GM19324 (cell line): ENCODE data around the gene MBD6.
"Not testable (repeated sequence)": the region's sequence is repeated elsewhere in the genome, so short reads cannot be mapped to it uniquely, and the experiment has no call there.

Experiments used
- ATAC-seq: cut with Tn5 transposase; IDR thresholded peaks from one replicate; pipeline ENCODE4 v1.9.1; 2021; ENCODE audit warnings: mild to moderate bottlenecking, moderate library complexity; ENCODE audit not compliant: unreplicated experiment, low FRiP score

The MBD6 gene

DNA sequence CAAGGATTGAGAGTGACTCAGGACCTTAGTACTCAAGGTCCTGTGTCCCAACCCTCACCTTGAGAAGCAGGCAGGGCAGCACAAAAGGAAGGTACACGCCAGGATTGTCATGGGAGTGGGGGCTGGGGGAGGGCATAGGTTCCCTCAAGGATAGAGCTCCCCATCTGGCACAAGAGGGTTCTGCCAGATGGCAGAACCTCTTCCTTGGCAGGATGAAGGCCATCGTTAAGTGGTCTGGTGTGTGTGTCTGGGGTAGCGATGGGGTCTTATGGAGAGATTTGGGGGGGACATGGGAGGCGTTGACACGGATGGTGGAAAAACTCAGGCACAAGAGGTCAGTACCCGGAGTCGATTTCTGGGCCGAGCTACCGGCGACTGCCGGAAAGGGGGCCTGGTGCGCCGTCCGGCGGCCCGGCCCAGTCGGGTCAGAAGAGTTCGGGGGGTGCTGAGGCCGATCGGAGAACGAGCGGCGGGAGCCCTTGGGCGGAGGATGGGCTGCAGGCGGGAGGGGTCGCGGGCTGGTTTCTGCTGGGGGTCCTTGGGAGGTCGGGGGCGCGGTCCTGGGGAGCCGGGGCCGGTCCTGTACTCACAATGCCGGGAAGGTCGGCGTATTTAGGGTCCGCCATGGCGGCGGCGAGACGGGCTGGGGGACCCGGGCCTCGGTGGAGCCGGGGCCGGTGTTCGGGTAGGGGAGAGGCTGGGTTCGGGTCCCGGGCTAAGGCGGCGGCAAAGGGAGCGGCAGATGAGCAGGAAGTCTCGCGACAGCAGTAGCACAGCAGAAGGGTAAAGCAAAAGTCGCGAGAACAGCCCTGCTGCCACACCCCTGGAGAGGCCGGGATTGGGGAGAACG, 24.0 kb downstream of the MBD6 start, which contains the start of gene DCTN2:
TSS of gene DCTN2 (minus strand) at position 755 of the 850 bp plus-strand sequence. CDS start at position 626, 129 bp downstream.
- ATAC-seq: peak; percentile 97

GRCh38 chr12:57547288-57548012, 24.8 kb downstream of the MBD6 start:
- no peak for ATAC-seq

DNA sequence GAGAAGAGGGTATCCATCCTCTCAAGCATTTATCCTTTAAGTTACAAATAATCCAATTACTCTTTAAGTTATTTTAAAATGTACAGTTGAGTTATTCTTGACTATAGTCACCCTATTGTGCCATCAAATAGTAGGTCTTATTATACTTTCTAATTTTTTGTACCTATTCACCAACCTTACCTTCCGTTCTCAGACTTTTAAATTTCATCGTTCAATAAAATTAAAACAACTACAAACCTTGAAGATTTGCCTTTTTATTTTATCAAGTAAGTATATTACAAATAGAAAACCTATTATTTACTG, 25.3 kb downstream of the MBD6 start:
- ATAC-seq: no peak

- no peak for ATAC-seq
Measured at GRCh38 chr12:57548488-57548887, 25.9 kb downstream of the MBD6 start.

DNA sequence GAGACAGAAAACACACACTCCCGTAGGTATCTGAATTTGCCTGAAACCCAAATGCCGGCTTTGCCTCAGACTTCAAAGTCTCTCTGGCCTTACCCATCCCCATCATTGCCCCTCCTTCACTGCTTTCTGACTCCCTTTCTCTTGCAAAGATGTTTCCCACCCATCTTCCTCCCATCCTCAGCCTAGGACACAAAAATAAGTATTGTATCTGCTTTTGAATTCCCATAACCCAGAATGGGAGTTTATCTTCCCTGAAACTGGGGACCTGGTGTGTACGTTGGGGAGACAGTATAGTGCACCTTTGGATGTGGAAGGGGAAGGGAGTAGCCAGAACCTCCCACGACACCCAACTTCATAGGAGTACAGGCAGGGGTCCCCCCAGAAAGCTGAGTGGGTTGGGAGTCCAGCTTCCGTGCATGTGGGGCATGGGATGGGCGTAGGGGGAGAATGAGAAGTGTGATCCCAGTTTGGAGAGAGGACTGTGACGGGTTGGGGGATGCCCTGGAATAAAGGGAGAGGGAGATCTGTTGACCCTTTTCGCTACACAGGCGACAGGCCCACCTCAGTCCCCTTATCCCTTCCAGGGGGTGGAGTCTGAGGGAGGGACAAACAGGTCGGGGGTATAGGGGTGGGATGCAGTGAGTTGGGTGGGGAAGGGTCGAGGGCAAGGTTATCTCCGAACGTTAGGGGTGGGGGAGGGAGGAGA, 26.7 kb downstream of the MBD6 start:
- no peak for ATAC-seq

- no peak for ATAC-seq
Measured at GRCh38 chr12:57549909-57550640, 27.5 kb downstream of the MBD6 start, which contains the start of gene KIF5A. Gene KIF5A, plus strand, starts transcription at chr12:57550044. Its CDS starts 228 bp downstream, at chr12:57550272.

GRCh38 chr12:57550641-57551549, 28.3 kb downstream of the MBD6 start:
- no peak for ATAC-seq

DNA sequence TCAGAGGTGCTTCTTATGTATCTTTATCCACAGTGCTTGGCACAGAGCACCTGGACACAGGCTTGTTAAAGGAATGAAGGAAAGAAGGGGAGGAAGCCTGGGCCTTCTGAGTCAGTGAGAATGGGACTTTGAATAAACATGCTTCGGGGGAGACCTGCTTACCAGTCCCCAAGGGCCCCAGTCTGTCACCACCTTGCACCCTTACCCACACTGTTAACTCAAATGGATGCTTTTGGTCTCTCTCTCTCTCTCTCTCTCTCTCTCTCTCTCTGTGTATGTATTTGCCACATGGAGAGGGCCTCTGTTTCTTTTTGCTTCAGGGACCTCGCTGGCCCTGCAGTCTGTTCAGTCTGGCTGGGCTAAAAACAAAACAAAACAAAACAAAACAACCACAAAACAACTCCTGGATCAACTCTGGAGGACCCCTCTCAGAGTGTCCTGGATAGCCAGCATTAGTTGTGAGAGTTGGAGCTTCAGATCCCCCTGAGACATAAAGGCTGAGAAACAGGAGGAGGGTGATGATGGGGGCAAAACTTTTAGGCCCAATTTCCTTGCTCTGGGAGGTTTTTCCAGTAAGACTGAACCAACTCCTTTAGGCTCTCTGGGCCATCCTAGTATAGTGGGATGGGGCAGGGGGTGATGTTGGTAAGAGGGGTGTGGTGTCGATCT, 29.1 kb downstream of the MBD6 start:
- ATAC-seq: no peak

GRCh38 chr12:57552306-57552651, 29.7 kb downstream of the MBD6 start:
- no peak for ATAC-seq

- no peak for ATAC-seq
Measured at GRCh38 chr12:57552835-57553313, 30.2 kb downstream of the MBD6 start.

DNA sequence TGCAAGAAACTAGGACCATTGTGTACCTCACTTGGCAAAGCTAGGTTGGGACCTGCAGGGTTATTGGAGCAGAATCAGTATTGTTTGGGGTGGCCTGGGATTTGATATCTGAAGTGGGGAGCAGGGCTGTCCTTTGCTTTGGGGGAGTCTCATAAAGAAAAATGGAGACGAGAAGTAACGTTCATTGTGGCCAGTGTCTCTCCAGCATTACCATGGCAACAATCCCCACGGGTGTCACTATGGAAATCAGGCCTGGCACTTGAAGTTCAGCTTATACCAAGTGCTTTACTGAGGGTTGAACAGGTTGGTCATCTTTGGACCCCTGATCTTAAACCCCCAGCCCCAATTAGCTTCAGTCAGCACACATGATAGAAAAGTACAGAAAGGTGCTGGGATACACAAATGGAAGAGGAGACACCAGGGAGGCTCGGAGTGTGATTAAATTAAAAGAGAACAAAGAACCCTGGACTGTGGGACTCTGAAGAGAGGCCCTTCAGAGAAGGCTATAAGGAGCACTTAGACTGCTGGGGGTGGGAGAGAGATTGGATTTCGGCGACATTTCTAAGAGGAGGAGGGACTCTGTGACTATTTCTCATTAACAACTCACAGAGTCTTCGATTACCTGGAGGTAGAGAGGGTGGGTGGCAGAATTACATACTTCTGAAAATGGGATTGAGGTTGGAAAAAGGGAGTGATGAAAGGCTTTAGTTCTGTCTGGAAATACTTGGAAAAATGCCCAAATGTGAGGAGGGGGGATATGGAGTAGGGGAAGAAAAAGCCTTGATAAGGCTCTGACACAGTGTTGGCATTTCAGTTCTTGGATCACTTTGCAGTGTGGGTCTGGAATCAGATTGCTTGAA, 30.9 kb downstream of the MBD6 start:
- no peak for ATAC-seq

- no peak for ATAC-seq
Measured at GRCh38 chr12:57554453-57554852, 31.8 kb downstream of the MBD6 start.

- ATAC-seq: no peak
Measured at GRCh38 chr12:57554897-57555296, 32.3 kb downstream of the MBD6 start.

- no peak for ATAC-seq
Measured at GRCh38 chr12:57558864-57559263, 36.2 kb downstream of the MBD6 start.

GRCh38 chr12:57560516-57560915, 37.9 kb downstream of the MBD6 start:
- no peak for ATAC-seq

GRCh38 chr12:57561117-57561516, 38.5 kb downstream of the MBD6 start:
- ATAC-seq: not testable (repeated sequence)

DNA sequence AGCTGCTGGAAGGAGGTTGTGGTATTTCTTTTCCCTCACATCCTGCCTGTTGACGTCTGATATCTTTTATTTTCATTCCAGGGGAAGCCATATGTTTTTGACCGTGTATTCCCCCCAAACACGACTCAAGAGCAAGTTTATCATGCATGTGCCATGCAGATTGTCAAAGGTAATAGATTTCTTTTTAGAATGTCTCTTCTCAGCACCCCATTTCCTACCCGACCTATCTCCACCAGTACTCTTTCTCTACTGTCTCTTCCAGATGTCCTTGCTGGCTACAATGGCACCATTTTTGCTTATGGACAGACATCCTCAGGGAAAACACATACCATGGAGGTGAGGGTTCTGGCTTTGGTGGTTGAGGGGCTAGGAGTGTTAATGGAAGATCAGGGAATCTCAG, 40.7 kb downstream of the MBD6 start:
- ATAC-seq: no peak

- ATAC-seq: no peak
Measured at GRCh38 chr12:57564178-57564740, 41.6 kb downstream of the MBD6 start.
